Activated CD4-positive, alpha-beta T cell treated with anti-CD3 and anti-CD28 coated beads for 1 hour (primary cell): ENCODE measurements around the gene ACTL10.

ENCODE experiments used
- DNase-seq: peaks from one replicate; pipeline ENCODE4 v3.0.0-alpha.2; 2020

The ACTL10 gene

GRCh38 chr20:33677991-33678702 lies 11.4 kb downstream of the ACTL10 start:
- DNase-seq = no peak

- DNase-seq = no peak
These were observed 13.2 kb downstream of the ACTL10 start for GRCh38 chr20:33679758-33680485.

GRCh38 chr20:33680686-33681085 lies 13.9 kb downstream of the ACTL10 start:
- no peak for DNase-seq

- DNase-seq = no peak
These were observed 14.5 kb downstream of the ACTL10 start for GRCh38 chr20:33681288-33681687.

- DNase-seq = no peak
These were observed 15.1 kb downstream of the ACTL10 start for GRCh38 chr20:33681728-33682353.

GRCh38 chr20:33684533-33685327 lies 18.0 kb downstream of the ACTL10 start:
- no peak for DNase-seq

GRCh38 chr20:33685328-33686099 lies 18.8 kb downstream of the ACTL10 start:
- no peak for DNase-seq

GRCh38 chr20:33686100-33686983 lies 19.6 kb downstream of the ACTL10 start, which contains the start of gene E2F1:
Gene E2F1 (minus strand): TSS chr20:33686385. CDS start chr20:33686264, 121 bp downstream.
- peak; percentile 86 for DNase-seq

- no peak for DNase-seq
These were observed 20.2 kb downstream of the ACTL10 start for GRCh38 chr20:33686984-33687366.

- DNase-seq = no peak
These were observed 20.7 kb downstream of the ACTL10 start for GRCh38 chr20:33687370-33687915.

GRCh38 chr20:33687993-33688937 lies 21.5 kb downstream of the ACTL10 start:
- no peak for DNase-seq

- no peak for DNase-seq
These were observed 22.2 kb downstream of the ACTL10 start for GRCh38 chr20:33688938-33689424.

- DNase-seq = no peak
These were observed 22.8 kb downstream of the ACTL10 start for GRCh38 chr20:33689493-33689892.

- no peak for DNase-seq
These were observed 23.2 kb downstream of the ACTL10 start for GRCh38 chr20:33689973-33690372.

- no peak for DNase-seq
These were observed 26.5 kb downstream of the ACTL10 start for GRCh38 chr20:33693289-33693688.

GRCh38 chr20:33693741-33694638 lies 27.2 kb downstream of the ACTL10 start:
- DNase-seq = no peak

- DNase-seq = no peak
These were observed 27.9 kb downstream of the ACTL10 start for GRCh38 chr20:33694639-33695012.

- DNase-seq = no peak
These were observed 29.7 kb downstream of the ACTL10 start for GRCh38 chr20:33696448-33696847.
